SK-N-SH treated with all-trans-retinoic acid at 6 μM for 48 hours (cell line): ENCODE data around the gene ANKHD1.

ENCODE experiments used
- BACH2 ChIP-seq: fragments of 250-450 bp; sonication (Bioruptor Pico); IDR thresholded peaks from 2 replicates; pipeline ENCODE4 v1.9.0; 2021; ENCODE audit warnings: mild to moderate bottlenecking, borderline replicate concordance
- PPARA ChIP-seq: fragments of 250-450 bp; sonication (Bioruptor Pico); IDR thresholded peaks from 2 replicates; pipeline ENCODE4 v1.5.0; 2020; ENCODE audit warnings: mild to moderate bottlenecking, borderline replicate concordance
- ZFP3 ChIP-seq: fragments of 250-450 bp; sonication (Bioruptor Pico); IDR thresholded peaks from 2 replicates; pipeline ENCODE4 v1.5.0; 2020; ENCODE audit warnings: mild to moderate bottlenecking, moderate library complexity
- ZNF70 ChIP-seq: fragments of 450-650 bp; formaldehyde crosslinking; IDR thresholded peaks from 2 replicates; pipeline ENCODE4 v1.5.0; 2020; ENCODE audit warnings: mild to moderate bottlenecking, moderate library complexity
- TF ChIP-seq, protein P1 (sequence below): fragments of 250-450 bp; sonication (Bioruptor Pico); IDR thresholded peaks from 2 replicates; pipeline ENCODE4 v1.5.1; 2020; ENCODE audit warnings: low read depth, mild to moderate bottlenecking, moderate library complexity

DNA sequence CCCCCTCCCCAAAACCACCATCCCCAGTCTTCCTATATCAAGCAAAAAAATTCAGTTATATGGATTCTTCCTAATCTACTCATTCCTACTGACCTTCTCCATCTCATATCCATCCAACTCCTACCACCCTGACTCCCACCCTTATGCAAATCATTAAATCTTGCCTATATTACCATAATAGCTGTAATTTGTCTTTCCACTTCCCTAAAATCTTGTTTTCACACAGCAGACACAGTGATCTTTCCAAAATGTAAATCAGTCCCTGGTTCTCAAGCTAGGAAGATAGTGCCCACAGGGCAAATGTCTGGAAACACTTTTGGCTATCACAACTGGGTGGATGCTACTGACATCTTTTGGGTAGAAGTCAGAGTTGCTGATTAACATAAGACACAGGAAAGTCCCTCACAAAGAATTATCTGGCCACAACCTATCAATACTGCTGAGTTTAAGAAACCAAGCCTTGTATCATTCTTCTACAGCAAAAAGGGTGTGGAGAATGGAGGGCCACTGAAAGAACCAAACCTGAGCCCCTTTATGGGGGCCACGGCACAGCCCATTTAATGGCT is 154.2 kb downstream of the ANKHD1 start:
- TF ChIP-seq ZNF70 (CRISPR knock-in tag) (no peak), BACH2 (CRISPR knock-in tag) (no peak), ZFP3 (CRISPR knock-in tag) (no peak), PPARA (no peak)
- TF ChIP-seq, protein P1, sequence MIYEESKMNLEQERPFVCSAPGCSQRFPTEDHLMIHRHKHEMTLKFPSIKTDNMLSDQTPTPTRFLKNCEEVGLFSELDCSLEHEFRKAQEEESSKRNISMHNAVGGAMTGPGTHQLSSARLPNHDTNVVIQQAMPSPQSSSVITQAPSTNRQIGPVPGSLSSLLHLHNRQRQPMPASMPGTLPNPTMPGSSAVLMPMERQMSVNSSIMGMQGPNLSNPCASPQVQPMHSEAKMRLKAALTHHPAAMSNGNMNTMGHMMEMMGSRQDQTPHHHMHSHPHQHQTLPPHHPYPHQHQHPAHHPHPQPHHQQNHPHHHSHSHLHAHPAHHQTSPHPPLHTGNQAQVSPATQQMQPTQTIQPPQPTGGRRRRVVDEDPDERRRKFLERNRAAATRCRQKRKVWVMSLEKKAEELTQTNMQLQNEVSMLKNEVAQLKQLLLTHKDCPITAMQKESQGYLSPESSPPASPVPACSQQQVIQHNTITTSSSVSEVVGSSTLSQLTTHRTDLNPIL (CRISPR knock-in tag) = no peak
